A549 (cell line): Measurements from ENCODE around the gene GSTK1. TPM values are rescaled to one million over a fixed set of nuclear protein-coding genes. Genes with fewer than 3 reads are reported as not detected.

ENCODE experiments used
- ATAC-seq, 2 experiments: fragments of 200-7000 bp in 1 of 2; fragments of >200 bp in 1 of 2; cut with Nextera tagmentation in 1 of 2; cut with Tn5 transposase in 1 of 2; 3 replicates each; pipeline versions ENCODE4 v1.8.0 to v1.9.1; 2018 to 2020; ENCODE audit warnings: mild to moderate bottlenecking in 1 of 2, moderate library complexity in 1 of 2
- CTCF ChIA-PET: fragments of 300-600 bp; sonication (Branson Sonifier 250); formaldehyde crosslinking; extraction: SDS; loops from one replicate; lab custom pipeline; 2021; ENCODE audit warnings: antibody characterized with exemption, inconsistent platforms; lab: Yijun Ruan, JAX
- POLR2A ChIA-PET: fragments of 350-600 bp; formaldehyde crosslinking; extraction: SDS; loops from one replicate; lab custom pipeline; 2021; ENCODE audit warnings: antibody characterized with exemption, inconsistent platforms; lab: Yijun Ruan, JAX
- DNase-seq, 2 experiments: peaks; one replicate each; pipeline versions ENCODE4 v3.0.0 to v3.0.0-alpha.2; 2011 to 2016; ENCODE audit warnings: low read depth in 1 of 2, low spot score in 1 of 2
- FAIRE-seq: peaks from 2 replicates; lab custom pipeline; 2011; peaks lifted over from hg19 to GRCh38; lab: Jason Lieb, UNC
- H3K27ac ChIP-seq, 2 experiments: fragments of >200 bp; sonication (Bioruptor Twin); formaldehyde crosslinking; 3 replicates each; pipeline ENCODE4 v1.5.1; 2016 to 2017
- H3K4me1 ChIP-seq: fragments of >200 bp; sonication (Bioruptor Twin); formaldehyde crosslinking; 3 replicates; pipeline ENCODE4 v1.6.1; 2016
- H3K4me2 ChIP-seq: fragments of >200 bp; sonication (Bioruptor Twin); formaldehyde crosslinking; 3 replicates; pipeline ENCODE4 v1.6.1; 2016
- H3K4me3 ChIP-seq: fragments of >200 bp; sonication (Bioruptor Twin); formaldehyde crosslinking; 3 replicates; pipeline ENCODE4 v1.5.1; 2016
- H3K9me3 ChIP-seq: fragments of >200 bp; sonication (Bioruptor Twin); formaldehyde crosslinking; 3 replicates; pipeline ENCODE4 v1.6.1; 2016
- CHD2 ChIP-seq: fragments of 150-350 bp; IDR thresholded peaks from 2 replicates; pipeline ENCODE4 v1.6.1; 2014; ENCODE audit warnings: low read length; ENCODE audit not compliant: partially characterized antibody
- CHD4 ChIP-seq: fragments of 200-600 bp; sonication (generic); IDR thresholded peaks from 2 replicates; pipeline ENCODE4 v1.6.1; 2016; ENCODE audit warnings: antibody characterized with exemption, mild to moderate bottlenecking, borderline replicate concordance
- ESRRA ChIP-seq: fragments of 150-350 bp; IDR thresholded peaks from 2 replicates; pipeline ENCODE4 v1.6.1; 2014; ENCODE audit warnings: mild to moderate bottlenecking, low read length, borderline replicate concordance
- MAZ ChIP-seq: fragments of 150-350 bp; IDR thresholded peaks from 2 replicates; pipeline ENCODE4 v1.6.1; 2014; ENCODE audit warnings: antibody characterized with exemption, low read depth, low read length, borderline replicate concordance
- NR3C1 ChIP-seq: fragments of >200 bp; sonication (Bioruptor Twin); formaldehyde crosslinking; IDR thresholded peaks from 3 replicates; pipeline ENCODE4 v1.6.1; 2017
- PHF8 ChIP-seq: fragments of 200-600 bp; sonication (generic); IDR thresholded peaks from 2 replicates; pipeline ENCODE4 v1.6.1; 2016; ENCODE audit warnings: low read depth, mild to moderate bottlenecking, antibody characterized with exemption, moderate library complexity, borderline replicate concordance
- RAD21 ChIP-seq, 2 experiments: fragments of >200 bp in 1 of 2; sonication (Bioruptor Twin) in 1 of 2; formaldehyde crosslinking in 1 of 2; IDR thresholded peaks in 1 of 2; conservative IDR thresholded peaks in 1 of 2; 2 replicates in 1 of 2; 3 replicates in 1 of 2; pipeline ENCODE4 v1.6.1; 2012 to 2018; ENCODE audit warnings: inconsistent platforms in 1 of 2
- RNF2 ChIP-seq: fragments of 200-600 bp; sonication (generic); IDR thresholded peaks from 2 replicates; pipeline ENCODE4 v1.6.1; 2016; ENCODE audit warnings: low read depth, mild to moderate bottlenecking, antibody characterized with exemption, moderate library complexity, borderline replicate concordance
- SMC3 ChIP-seq: fragments of >200 bp; sonication (Bioruptor Twin); formaldehyde crosslinking; IDR thresholded peaks from 3 replicates; pipeline ENCODE4 v1.6.1; 2018; ENCODE audit warnings: inconsistent platforms
- SREBF2 ChIP-seq: fragments of 450-650 bp; IDR thresholded peaks from 2 replicates; pipeline ENCODE4 v1.6.1; 2014; ENCODE audit warnings: mild to moderate bottlenecking, moderate library complexity
- TFCP2L1 ChIP-seq: fragments of 250-450 bp; sonication (Bioruptor Pico); IDR thresholded peaks from 2 replicates; pipeline ENCODE4 v1.5.0; 2021; ENCODE audit warnings: mild to moderate bottlenecking
- ZFP36 ChIP-seq: fragments of 450-650 bp; IDR thresholded peaks from 2 replicates; pipeline ENCODE4 v1.6.1; 2014; ENCODE audit warnings: borderline replicate concordance; ENCODE audit not compliant: partially characterized antibody
- WGBS: methylation state at CpG from one replicate; pipeline ENCODE4 v1.1.6; 2017; ENCODE audit errors: missing lambda C conversion rate; 5-methylcytosine and 5-hydroxymethylcytosine counted together
- polyA plus RNA-seq, 4 experiments: library from polyadenylated mRNA; depleted of rRNA in 3 of 4; stranded (reverse); fragments of >200 nt; fragmentation: RNase III in 1 of 4; extraction: RNeasy Plus Mini Kit Qiagen cat#74134 plus additional on column Dnase treatment in 1 of 4; gene quantifications; 2 replicates in 3 of 4; 3 replicates in 1 of 4; pipeline ENCODE4 v1.2.3, GENCODE V29; 2011 to 2017
- TF ChIP-seq, protein P1 (sequence below): fragments of >200 bp; sonication (Bioruptor Twin); formaldehyde crosslinking; IDR thresholded peaks from 3 replicates; pipeline ENCODE4 v1.5.1; 2016
- TF ChIP-seq, protein P2 (sequence below): IDR thresholded peaks from 2 replicates; pipeline ENCODE4 v1.6.1; 2012
- TF ChIP-seq, protein P3 (sequence below): IDR thresholded peaks from 2 replicates; pipeline ENCODE4 v1.6.1; 2012
- TF ChIP-seq, protein P4 (sequence below): fragments of 450-650 bp; IDR thresholded peaks from 2 replicates; pipeline ENCODE4 v1.6.1; 2014; ENCODE audit warnings: antibody characterized with exemption

GSTK1 gene
- polyA plus RNA-seq, 2 of the 4 experiments (the other 2 are of a cell fraction) = 76.6 to 91.5 TPM

DNA sequence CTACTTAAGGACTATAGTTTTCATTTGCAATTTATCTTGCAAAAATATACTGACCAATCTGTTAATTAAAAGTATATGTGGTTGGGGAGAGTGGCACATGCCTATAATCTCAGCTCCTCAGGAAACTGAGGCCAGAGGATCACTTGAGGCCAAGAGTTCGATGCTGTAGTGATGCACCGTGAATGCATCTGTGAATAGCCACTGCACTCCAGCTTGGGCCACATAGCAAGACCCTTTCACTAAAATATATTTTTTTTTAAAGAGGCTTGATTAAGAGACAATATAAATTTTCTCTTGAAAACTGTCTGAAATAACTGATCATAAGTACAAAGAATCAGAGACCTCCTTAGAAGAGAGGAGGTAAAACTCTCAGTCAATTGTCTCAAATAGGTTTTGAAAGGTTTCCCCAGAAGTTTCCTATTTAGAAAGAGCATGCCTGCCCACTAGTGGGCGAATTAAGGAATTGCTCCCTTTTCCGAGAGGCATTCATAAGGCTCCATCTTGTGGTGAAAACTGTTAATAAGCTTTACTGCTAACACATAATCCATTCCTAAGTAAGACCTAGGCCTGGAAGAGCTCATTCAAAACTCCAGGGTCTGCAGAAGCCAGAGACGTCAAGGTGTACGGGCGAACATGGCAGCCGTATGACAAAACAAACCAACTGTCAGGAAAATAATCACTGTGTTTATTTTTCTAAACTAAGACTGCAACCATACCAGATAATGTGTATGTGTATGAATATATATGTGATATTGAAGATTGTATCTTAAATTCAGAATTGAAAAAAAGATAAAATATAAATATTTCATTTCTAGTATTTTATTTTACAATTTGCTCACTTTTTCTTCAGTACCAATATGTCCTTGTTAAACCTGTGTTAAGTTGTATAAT is 48.2 kb upstream of the GSTK1 start:
- DNase-seq = peak; percentile 82 to 86
- TF ChIP-seq ZFP36 (no peak), SMC3 (peak; percentile 99), RAD21 (conservative IDR thresholded peaks at IDR 0.05 in 1 of 2, IDR thresholded peaks at IDR 0.05 in 1 of 2) (peak; percentile 99)
- TF ChIP-seq, protein P1, sequence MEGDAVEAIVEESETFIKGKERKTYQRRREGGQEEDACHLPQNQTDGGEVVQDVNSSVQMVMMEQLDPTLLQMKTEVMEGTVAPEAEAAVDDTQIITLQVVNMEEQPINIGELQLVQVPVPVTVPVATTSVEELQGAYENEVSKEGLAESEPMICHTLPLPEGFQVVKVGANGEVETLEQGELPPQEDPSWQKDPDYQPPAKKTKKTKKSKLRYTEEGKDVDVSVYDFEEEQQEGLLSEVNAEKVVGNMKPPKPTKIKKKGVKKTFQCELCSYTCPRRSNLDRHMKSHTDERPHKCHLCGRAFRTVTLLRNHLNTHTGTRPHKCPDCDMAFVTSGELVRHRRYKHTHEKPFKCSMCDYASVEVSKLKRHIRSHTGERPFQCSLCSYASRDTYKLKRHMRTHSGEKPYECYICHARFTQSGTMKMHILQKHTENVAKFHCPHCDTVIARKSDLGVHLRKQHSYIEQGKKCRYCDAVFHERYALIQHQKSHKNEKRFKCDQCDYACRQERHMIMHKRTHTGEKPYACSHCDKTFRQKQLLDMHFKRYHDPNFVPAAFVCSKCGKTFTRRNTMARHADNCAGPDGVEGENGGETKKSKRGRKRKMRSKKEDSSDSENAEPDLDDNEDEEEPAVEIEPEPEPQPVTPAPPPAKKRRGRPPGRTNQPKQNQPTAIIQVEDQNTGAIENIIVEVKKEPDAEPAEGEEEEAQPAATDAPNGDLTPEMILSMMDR = peak; percentile 100
- TF ChIP-seq, protein P2, sequence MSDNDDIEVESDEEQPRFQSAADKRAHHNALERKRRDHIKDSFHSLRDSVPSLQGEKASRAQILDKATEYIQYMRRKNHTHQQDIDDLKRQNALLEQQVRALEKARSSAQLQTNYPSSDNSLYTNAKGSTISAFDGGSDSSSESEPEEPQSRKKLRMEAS = no peak
- TF ChIP-seq, all 56 proteins: peak for 3
- H3K4me3 ChIP-seq = no peak overlapping the region
- ChIA-PET POLR2A (interaction anchor here (0.9 kb wide), 1 partner anchor 207 kb away, joined by 3 read pairs; no protein-coding TSS in a partner anchor), CTCF (interaction anchor here (0.6 to 7.4 kb wide), 37 partner anchors 8 to 668 kb away, joined by 3 to 175 read pairs (median 4); partner anchors contain the start of genes EPHB6, OR9A2 and PIP)
- H3K4me1 ChIP-seq = no peaks in the 10 kb centered on the region
- ATAC-seq (peak; percentile 83 to 95), FAIRE-seq (peak; percentile 99)
- H3K4me2 ChIP-seq = no peak overlapping the region
- H3K27ac ChIP-seq = no peak overlapping the region
- WGBS = 9% methylated on average over 8 of the region's 8 CpGs
- no peaks in the 10 kb centered on the region for H3K9me3 ChIP-seq

DNA sequence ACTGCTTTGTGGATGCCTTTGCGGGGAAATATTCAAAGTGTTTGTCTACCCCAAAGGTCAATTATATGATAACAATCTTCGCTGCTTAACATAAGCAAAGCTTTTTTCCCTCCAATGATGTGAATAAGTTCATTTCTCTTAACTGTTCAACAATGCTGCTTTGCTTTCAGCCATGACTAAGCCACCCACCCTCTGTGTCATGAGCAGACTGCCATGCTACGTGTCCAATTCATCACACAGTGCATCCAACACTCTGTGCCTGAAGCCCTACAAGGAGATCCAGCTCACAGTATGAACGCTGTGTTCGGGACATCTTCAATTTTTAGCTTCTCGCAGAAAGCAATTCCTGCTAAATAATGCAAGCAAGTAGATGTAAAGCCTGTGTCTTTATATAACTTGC is 47.1 kb upstream of the GSTK1 start:
- Histone ChIP-seq H3K4me2 (no peak overlapping the region), H3K9me3 (no peaks in the 10 kb centered on the region), H3K4me1 (no peaks in the 10 kb centered on the region), H3K4me3 (no peak overlapping the region), H3K27ac (no peak overlapping the region)
- ChIA-PET POLR2A (no interaction called here), CTCF (interaction anchor here (0.6 to 7.4 kb wide), 9 partner anchors 13 to 362 kb away, joined by 3 to 175 read pairs (median 6); no protein-coding TSS in a partner anchor)
- no peak for FAIRE-seq
- TF ChIP-seq MAZ (no peak), SREBF2 (no peak), ESRRA (no peak), PHF8 (no peak), NR3C1 (no peak), CHD2 (no peak), TFCP2L1 (CRISPR knock-in tag) (no peak)
- TF ChIP-seq, protein P3, sequence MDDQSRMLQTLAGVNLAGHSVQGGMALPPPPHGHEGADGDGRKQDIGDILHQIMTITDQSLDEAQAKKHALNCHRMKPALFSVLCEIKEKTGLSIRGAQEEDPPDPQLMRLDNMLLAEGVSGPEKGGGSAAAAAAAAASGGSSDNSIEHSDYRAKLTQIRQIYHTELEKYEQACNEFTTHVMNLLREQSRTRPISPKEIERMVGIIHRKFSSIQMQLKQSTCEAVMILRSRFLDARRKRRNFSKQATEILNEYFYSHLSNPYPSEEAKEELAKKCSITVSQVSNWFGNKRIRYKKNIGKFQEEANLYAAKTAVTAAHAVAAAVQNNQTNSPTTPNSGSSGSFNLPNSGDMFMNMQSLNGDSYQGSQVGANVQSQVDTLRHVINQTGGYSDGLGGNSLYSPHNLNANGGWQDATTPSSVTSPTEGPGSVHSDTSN = no peak
- TF ChIP-seq, protein P4, sequence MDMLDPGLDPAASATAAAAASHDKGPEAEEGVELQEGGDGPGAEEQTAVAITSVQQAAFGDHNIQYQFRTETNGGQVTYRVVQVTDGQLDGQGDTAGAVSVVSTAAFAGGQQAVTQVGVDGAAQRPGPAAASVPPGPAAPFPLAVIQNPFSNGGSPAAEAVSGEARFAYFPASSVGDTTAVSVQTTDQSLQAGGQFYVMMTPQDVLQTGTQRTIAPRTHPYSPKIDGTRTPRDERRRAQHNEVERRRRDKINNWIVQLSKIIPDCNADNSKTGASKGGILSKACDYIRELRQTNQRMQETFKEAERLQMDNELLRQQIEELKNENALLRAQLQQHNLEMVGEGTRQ = no peak
- 29% methylated on average over 6 of the region's 6 CpGs for WGBS
- DNase-seq = no peak
- no peak for ATAC-seq

DNA sequence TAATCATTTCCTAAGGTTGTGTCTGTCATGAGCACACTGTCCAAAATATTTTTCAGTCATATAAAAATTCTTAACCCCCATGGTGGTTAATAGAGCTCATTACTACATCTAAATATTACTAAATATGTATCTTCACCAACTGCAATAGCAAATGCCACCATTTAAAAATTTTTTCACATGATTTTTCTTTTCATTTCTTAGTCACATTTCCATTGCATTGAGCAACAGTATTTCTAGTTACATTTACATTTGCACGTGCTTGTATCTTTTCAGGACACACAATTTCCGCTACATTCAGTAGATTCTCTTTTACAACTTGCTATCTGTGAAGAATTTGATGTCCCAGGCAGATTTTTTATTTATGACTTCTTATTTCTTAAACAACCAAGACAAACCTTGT is 46.6 kb upstream of the GSTK1 start:
- 32% methylated on average over 2 of the region's 2 CpGs for WGBS
- H3K9me3 ChIP-seq = no peaks in the 10 kb centered on the region
- H3K27ac ChIP-seq = no peak overlapping the region
- no peaks in the 10 kb centered on the region for H3K4me1 ChIP-seq
- FAIRE-seq (no peak), DNase-seq (no peak), ATAC-seq (no peak)
- CTCF ChIA-PET = interaction anchor here (0.9 to 7.4 kb wide), 6 partner anchors 22 to 363 kb away, joined by 4 to 175 read pairs (median 9); no protein-coding TSS in a partner anchor
- H3K4me2 ChIP-seq = no peak overlapping the region
- POLR2A ChIA-PET = no interaction called here
- TF ChIP-seq RNF2 (no peak), CHD4 (no peak)
- H3K4me3 ChIP-seq = no peak overlapping the region
